Placental epithelial cell (primary cell): ENCODE measurements around the gene IL18. TPM values are rescaled to one million over a fixed set of nuclear protein-coding genes. Genes with fewer than 3 reads are reported as not detected.

Source experiments
- small RNA-seq: library from RNA; depleted of rRNA; stranded (forward); fragments of <200 nt; gene quantifications from one replicate; pipeline ENCODE3, GENCODE V24; 2012
- total RNA-seq: library from RNA; depleted of rRNA; stranded (reverse); fragments of >200 nt; gene quantifications from 2 replicates; pipeline ENCODE4 v1.2.3, GENCODE V29; 2012

IL18 gene
- 1.1 and 1.6 TPM in 2 replicates for total RNA-seq

GRCh38 chr11:112163875-112164685, at the start of gene IL18:
Gene IL18 (minus strand): TSS chr11:112164094. CDS start chr11:112155053, 9,041 bp downstream.

GRCh38 chr11:112174789-112175598, 11.1 kb upstream of the IL18 start, which contains the start of gene BCO2:
Gene BCO2 (plus strand): TSS chr11:112175512. CDS start chr11:112175602, 90 bp downstream.

GRCh38 chr11:112167145-112167544, 3.3 kb upstream of the IL18 start, which contains the start of gene TEX12:
Gene TEX12 (plus strand): TSS chr11:112167372. CDS start chr11:112169269, 1,897 bp downstream.

Small RNA genes within 50 kb of the gene (small RNA-seq; reads per million reads assigned to genes)
- gene MRPS36P4 = not detected

Other genes with a start within 250 kb of the IL18 start
- 2.7 and 8.1 TPM in 2 replicates for gene C11orf52, start 245.2 kb downstream of the IL18 start, total RNA-seq
- 14.9 and 19.5 TPM in 2 replicates for gene DIXDC1, start 226.8 kb downstream of the IL18 start, total RNA-seq
- gene DLAT, start 138.7 kb downstream of the IL18 start, total RNA-seq = 18.1 and 24.6 TPM in 2 replicates
- gene PIH1D2, start 90.1 kb downstream of the IL18 start, total RNA-seq = 1.7 and 4.3 TPM in 2 replicates
- gene NKAPD1, start 89.8 kb downstream of the IL18 start, total RNA-seq = 28.7 and 31.8 TPM in 2 replicates
- 30.7 and 37.7 TPM in 2 replicates for gene TIMM8B, start 77.3 kb downstream of the IL18 start, total RNA-seq
- gene SDHD, start 77.2 kb downstream of the IL18 start, total RNA-seq = 75.4 and 76.0 TPM in 2 replicates
- gene TEX12, start 3.3 kb upstream of the IL18 start, total RNA-seq = 0.11 TPM in 1 of 2 replicates, not detected in the other
- gene BCO2, start 11.4 kb upstream of the IL18 start, total RNA-seq = 0.43 and 1.2 TPM in 2 replicates
- gene PTS, start 62.3 kb upstream of the IL18 start, total RNA-seq = 20.8 and 35.9 TPM in 2 replicates
- gene PLET1, start 96.8 kb upstream of the IL18 start, total RNA-seq = not detected in 2 replicates